IMR-90 (cell line): ENCODE data around the gene CCDC92. TPM values are rescaled to one million over a fixed set of nuclear protein-coding genes. Genes with fewer than 3 reads are reported as not detected.

Experiments
- ATAC-seq: fragments of 200-7000 bp; cut with Tn5 transposase; 2 replicates; pipeline ENCODE4 v1.9.1; 2020; ENCODE audit warnings: low read depth, mild to moderate bottlenecking, moderate library complexity
- BruUV-seq: library from RNA; stranded (reverse); fragments of 400-500 nt; replicated peaks from 2 replicates; lab custom pipeline; 2021; lab: Mats Ljungman, UMichigan
- CTCF ChIA-PET: fragments of 300-600 bp; formaldehyde crosslinking; extraction: SDS; loops from one replicate; lab custom pipeline; 2021; ENCODE audit warnings: antibody characterized with exemption; lab: Yijun Ruan, JAX
- POLR2A ChIA-PET: fragments of 300-600 bp; sonication (Branson Sonifier 250); formaldehyde crosslinking; loops from one replicate; lab custom pipeline; 2022; ENCODE audit warnings: antibody characterized with exemption; ENCODE audit not compliant: unreplicated experiment; lab: Charles Lee
- DNase-seq: peaks from one replicate; pipeline ENCODE4 v3.0.0; 2013
- H2AFZ ChIP-seq: replicated peaks from 2 replicates; pipeline ENCODE3; 2013; ENCODE audit warnings: low read length, mild to moderate bottlenecking; ENCODE audit not compliant: poor library complexity
- H2AK5ac ChIP-seq: 2 replicates; pipeline ENCODE4 v1.6.1; 2013; ENCODE audit warnings: low read depth, low read length, inconsistent platforms
- H2AK9ac ChIP-seq: replicated peaks from 2 replicates; pipeline ENCODE3; 2013; ENCODE audit warnings: mild to moderate bottlenecking, low read depth, low read length, moderate library complexity; ENCODE audit not compliant: poor library complexity
- H2BK120ac ChIP-seq: 2 replicates; pipeline ENCODE4 v1.6.1; 2013; ENCODE audit warnings: low read depth, low read length, inconsistent platforms
- H2BK15ac ChIP-seq: 3 replicates; pipeline ENCODE4 v1.6.1; 2013; ENCODE audit warnings: low read depth, low read length, inconsistent platforms
- H2BK20ac ChIP-seq: 2 replicates; pipeline ENCODE4 v1.6.1; 2013; ENCODE audit warnings: low read depth, mild to moderate bottlenecking, inconsistent platforms, low read length, moderate library complexity
- H2BK5ac ChIP-seq: 2 replicates; pipeline ENCODE4 v1.6.1; 2013; ENCODE audit warnings: mild to moderate bottlenecking, low read depth, low read length, inconsistent platforms; ENCODE audit not compliant: poor library complexity, severe bottlenecking
- H3K14ac ChIP-seq: replicated peaks from 2 replicates; pipeline ENCODE4 v1.6.1; 2013; ENCODE audit warnings: low read depth, low read length, inconsistent platforms
- H3K18ac ChIP-seq: 2 replicates; pipeline ENCODE4 v1.6.1; 2013; ENCODE audit warnings: low read depth, low read length, control low read depth
- H3K23ac ChIP-seq: 2 replicates; pipeline ENCODE4 v1.6.1; 2013; ENCODE audit warnings: low read depth, low read length, inconsistent platforms
- H3K27ac ChIP-seq: 2 replicates; pipeline ENCODE4 v1.5.1; 2013; ENCODE audit warnings: mild to moderate bottlenecking, control low read depth, low read length; ENCODE audit not compliant: insufficient read depth
- H3K27me3 ChIP-seq: 2 replicates; pipeline ENCODE4 v1.6.1; 2013; ENCODE audit warnings: low read length; ENCODE audit not compliant: control insufficient read depth, insufficient read depth
- H3K36me3 ChIP-seq: 2 replicates; pipeline ENCODE4 v1.6.1; 2013; ENCODE audit warnings: low read length, mixed read lengths; ENCODE audit not compliant: control insufficient read depth, insufficient read depth
- H3K4ac ChIP-seq: 2 replicates; pipeline ENCODE4 v1.6.1; 2013; ENCODE audit warnings: low read depth, low read length, inconsistent platforms
- H3K4me1 ChIP-seq: 2 replicates; pipeline ENCODE4 v1.6.1; 2013; ENCODE audit warnings: low read length, mixed read lengths; ENCODE audit not compliant: control insufficient read depth, insufficient read depth
- H3K4me2 ChIP-seq: 2 replicates; pipeline ENCODE4 v1.6.1; 2013; ENCODE audit warnings: low read depth, mild to moderate bottlenecking, control low read depth, low read length, moderate library complexity
- H3K4me3 ChIP-seq: 2 replicates; pipeline ENCODE4 v1.5.1; 2013; ENCODE audit warnings: low read depth, mild to moderate bottlenecking, control low read depth, low read length, moderate library complexity; ENCODE audit not compliant: insufficient read depth
- H3K56ac ChIP-seq: 2 replicates; pipeline ENCODE4 v1.6.1; 2013; ENCODE audit warnings: low read length, inconsistent platforms; ENCODE audit not compliant: insufficient read depth; ENCODE audit errors: extremely low read depth
- H3K79me1 ChIP-seq, 2 experiments: 2 replicates each; pipeline ENCODE4 v1.6.1; 2013; ENCODE audit warnings: low read length in 2 of 2, inconsistent platforms in 1 of 2, low read depth in 1 of 2
- H3K9ac ChIP-seq: 2 replicates; pipeline ENCODE4 v1.6.1; 2013; ENCODE audit warnings: low read depth, low read length, control low read depth
- H3K9me1 ChIP-seq: 2 replicates; pipeline ENCODE4 v1.6.1; 2013; ENCODE audit warnings: low read length, inconsistent platforms; ENCODE audit not compliant: insufficient read depth
- H3K9me3 ChIP-seq: 2 replicates; pipeline ENCODE4 v1.6.1; 2013; ENCODE audit warnings: low read length; ENCODE audit not compliant: control insufficient read depth, insufficient read depth
- H4K20me1 ChIP-seq: 2 replicates; pipeline ENCODE4 v1.6.1; 2013; ENCODE audit warnings: low read length, inconsistent platforms; ENCODE audit not compliant: insufficient read depth
- H4K5ac ChIP-seq: 2 replicates; pipeline ENCODE4 v1.6.1; 2013; ENCODE audit warnings: mild to moderate bottlenecking, low read depth, low read length, control low read depth
- H4K8ac ChIP-seq, 2 experiments: 2 replicates each; pipeline ENCODE4 v1.6.1; 2013; ENCODE audit warnings: low read depth in 2 of 2, low read length in 2 of 2, control low read depth in 1 of 2, inconsistent platforms in 1 of 2
- H4K91ac ChIP-seq: 2 replicates; pipeline ENCODE4 v1.6.1; 2013; ENCODE audit warnings: low read depth, low read length, inconsistent platforms; ENCODE audit not compliant: insufficient read depth
- RAD21 ChIP-seq: IDR thresholded peaks from 2 replicates; pipeline ENCODE4 v1.6.1; 2012; ENCODE audit warnings: low read length, improper control_type of control experiment
- RFX5 ChIP-seq: IDR thresholded peaks from 2 replicates; pipeline ENCODE4 v1.8.0; 2012; ENCODE audit warnings: low read depth, mild to moderate bottlenecking, low read length, moderate library complexity
- SMC3 ChIP-seq: fragments of 150-350 bp; IDR thresholded peaks from 2 replicates; pipeline ENCODE4 v1.6.1; 2016; ENCODE audit warnings: low read depth, mild to moderate bottlenecking, antibody characterized with exemption, low read length, moderate library complexity
- WGBS, 2 experiments: methylation state at CpG; one replicate each; pipeline versions ENCODE4 v1.1.5 to v1.1.7; 2013; ENCODE audit warnings: missing lambda C conversion rate in 2 of 2; ENCODE audit not compliant: insufficient read length in 1 of 2; ENCODE audit errors: extremely low coverage in 2 of 2; 5-methylcytosine and 5-hydroxymethylcytosine counted together
- dilution Hi-C: fragments of 300-500 bp; cut with HindIII; formaldehyde crosslinking; loops from one replicate; pipeline ENCODE4 v1.14.3; 2018; ENCODE audit warnings: low sequenced_read_pairs; ENCODE audit not compliant: unreplicated experiment
- in situ Hi-C: fragments of 300-500 bp; cut with MboI; formaldehyde crosslinking; loops from 3 replicates; pipeline ENCODE4 v1.14.3; 2019; ENCODE audit warnings: low sequenced_read_pairs, inconsistent platforms, mixed read lengths
- intact Hi-C: fragments of 100-400 bp; cut with micrococcal nuclease; formaldehyde crosslinking; loops from 2 replicates; pipeline ENCODE4 v1.10.0; 2022
- polyA plus RNA-seq, 3 experiments: library from polyadenylated mRNA; depleted of rRNA; stranded (reverse); fragments of >200 nt; gene quantifications; 2 replicates each; pipeline ENCODE4 v1.2.3, GENCODE V29; 2012; ENCODE audit warnings: low replicate concordance in 1 of 3
- total RNA-seq: library from RNA; depleted of rRNA; stranded (reverse); fragments of >200 nt; gene quantifications from 2 replicates; pipeline ENCODE4 v1.2.3, GENCODE V29; 2012

The CCDC92 gene
- total and polyA plus RNA-seq, 2 of the 4 experiments (the other 2 are of a cell fraction) = 5.7 to 55.5 TPM

DNA sequence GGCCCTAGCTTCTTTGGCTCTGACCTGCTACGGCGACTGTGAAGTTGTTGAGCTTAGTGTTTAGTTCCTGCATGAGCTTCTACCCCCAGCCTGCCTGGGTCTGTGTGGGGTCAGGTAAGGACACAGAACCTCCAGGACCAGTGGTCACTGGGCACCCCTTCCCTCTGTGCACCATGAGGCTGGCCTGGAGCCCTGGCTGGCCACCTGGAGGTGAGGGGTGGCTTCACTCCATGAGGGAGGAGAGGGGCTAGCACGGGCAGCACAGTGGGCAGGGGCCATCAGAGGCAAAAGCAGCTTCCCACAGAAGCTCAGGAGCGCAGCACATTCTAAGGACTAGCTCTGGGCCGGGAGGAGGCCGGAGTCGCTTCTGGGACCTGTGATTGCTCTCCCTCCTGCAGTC is 36.7 kb downstream of the CCDC92 start:
- Histone ChIP-seq H4K5ac (no peak overlapping the region), H3K4ac (no peak overlapping the region), H2BK15ac (no peak overlapping the region), H3K18ac (no peak overlapping the region), H2AK5ac (no peak overlapping the region), H3K27me3 (no peaks in the 10 kb centered on the region), H3K4me1 (peaks cover 6% of the 10 kb centered on the region), H3K9me3 (no peaks in the 10 kb centered on the region; the same call in 1 of the 2 replicates), H3K4me3 (no peak overlapping the region), H4K8ac (no peak overlapping the region), H3K14ac (no peak overlapping the region), H3K9me1 (peaks cover 6% of the 10 kb centered on the region; the same call in 1 of the 2 replicates), H2AFZ (peak overlapping the region; percentile 24), H3K56ac (no peak overlapping the region), H3K9ac (no peak overlapping the region), H3K23ac (no peak overlapping the region), H2BK20ac (no peak overlapping the region), H3K36me3 (peaks cover 32% of the 10 kb centered on the region; the same call in 1 of the 2 replicates), H4K91ac (no peak overlapping the region), H4K20me1 (no peaks in the 10 kb centered on the region), H3K4me2 (no peak overlapping the region), H2BK120ac (no peak overlapping the region), H3K27ac (no peak overlapping the region), H2BK5ac (no peak overlapping the region), H2AK9ac (no peak overlapping the region), H3K79me1 (peaks cover 0 to 12% of the 10 kb centered on the region in 2 experiments; a peak in 1 of 4 replicates)
- WGBS, 2 experiments = no CpG with 5 or more reads among the region's 7 CpGs
- in situ Hi-C loops = no loop called here
- dilution Hi-C loops = no loop called here
- TF ChIP-seq SMC3 (no peak), RAD21 (no peak), RFX5 (no peak)
- ATAC-seq (no peak), DNase-seq (no peak)
- CTCF ChIA-PET = no interaction called here
- POLR2A ChIA-PET = no interaction called here
- BruUV-seq = no TSS peak
- intact Hi-C loops = no loop called here
